Nephron (organoid): ENCODE measurements around the gene TAS2R43.
"Not testable (repeated sequence)": the region's sequence is repeated elsewhere in the genome, so short reads cannot be mapped to it uniquely, and the experiment has no call there.

ENCODE experiments used
- H3K27ac Mint-ChIP-seq, 3 experiments: 2 replicates each; pipeline ENCODE4 v1.8.0; 2020; ENCODE audit warnings: mixed read lengths in 3 of 3, mild to moderate bottlenecking in 2 of 3, moderate library complexity in 1 of 3
- H3K27me3 Mint-ChIP-seq: 2 replicates; pipeline ENCODE4 v1.8.0; 2021; ENCODE audit warnings: low read depth, mild to moderate bottlenecking, moderate library complexity, mixed read lengths
- H3K36me3 Mint-ChIP-seq: 2 replicates; pipeline ENCODE4 v1.8.0; 2020; ENCODE audit warnings: low read depth, mixed read lengths
- H3K4me1 Mint-ChIP-seq: 2 replicates; pipeline ENCODE4 v1.8.0; 2020; ENCODE audit warnings: mixed read lengths
- H3K4me3 Mint-ChIP-seq, 3 experiments: 2 replicates each; pipeline ENCODE4 v1.8.0; 2020; ENCODE audit warnings: mild to moderate bottlenecking in 3 of 3, mixed read lengths in 3 of 3, moderate library complexity in 2 of 3
- H3K9me3 Mint-ChIP-seq: 2 replicates; pipeline ENCODE4 v1.8.0; 2020; ENCODE audit warnings: mixed read lengths
- TF ChIP-seq, protein P1 (sequence below), 3 experiments: fragments of 200-600 bp; sonication (generic); IDR thresholded peaks; one replicate each; pipeline ENCODE4 v1.5.0; 2021; ENCODE audit warnings: antibody characterized with exemption in 3 of 3; ENCODE audit not compliant: unreplicated experiment in 3 of 3

The TAS2R43 gene

DNA sequence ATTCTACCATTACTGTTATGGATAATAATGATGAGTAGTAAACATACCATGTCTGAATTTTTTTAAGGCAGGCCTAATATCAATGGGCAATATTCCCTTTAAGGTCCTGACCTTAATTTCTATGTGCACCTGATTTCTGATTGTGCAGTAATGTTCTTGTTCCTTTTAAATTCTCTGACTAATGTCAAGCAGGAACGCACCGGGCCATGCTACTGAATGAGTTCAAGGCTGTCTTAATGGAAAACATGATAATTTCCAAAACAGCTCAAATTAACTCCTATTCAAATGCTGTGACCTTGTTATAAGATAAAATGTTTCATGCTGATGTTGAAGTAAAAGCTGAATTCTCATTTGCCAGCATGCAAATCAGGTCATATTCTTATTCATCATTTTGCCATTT, 36.8 kb downstream of the TAS2R43 start:
- Mint-ChIP-seq H3K4me1 (no peaks in the 10 kb centered on the region), H3K27ac (no peak overlapping the region), H3K27me3 (no peaks in the 10 kb centered on the region), H3K36me3 (peaks cover 46% of the 10 kb centered on the region), H3K9me3 (peaks cover 23% of the 10 kb centered on the region), H3K4me3 (no peak overlapping the region)
- TF ChIP-seq, protein P1, sequence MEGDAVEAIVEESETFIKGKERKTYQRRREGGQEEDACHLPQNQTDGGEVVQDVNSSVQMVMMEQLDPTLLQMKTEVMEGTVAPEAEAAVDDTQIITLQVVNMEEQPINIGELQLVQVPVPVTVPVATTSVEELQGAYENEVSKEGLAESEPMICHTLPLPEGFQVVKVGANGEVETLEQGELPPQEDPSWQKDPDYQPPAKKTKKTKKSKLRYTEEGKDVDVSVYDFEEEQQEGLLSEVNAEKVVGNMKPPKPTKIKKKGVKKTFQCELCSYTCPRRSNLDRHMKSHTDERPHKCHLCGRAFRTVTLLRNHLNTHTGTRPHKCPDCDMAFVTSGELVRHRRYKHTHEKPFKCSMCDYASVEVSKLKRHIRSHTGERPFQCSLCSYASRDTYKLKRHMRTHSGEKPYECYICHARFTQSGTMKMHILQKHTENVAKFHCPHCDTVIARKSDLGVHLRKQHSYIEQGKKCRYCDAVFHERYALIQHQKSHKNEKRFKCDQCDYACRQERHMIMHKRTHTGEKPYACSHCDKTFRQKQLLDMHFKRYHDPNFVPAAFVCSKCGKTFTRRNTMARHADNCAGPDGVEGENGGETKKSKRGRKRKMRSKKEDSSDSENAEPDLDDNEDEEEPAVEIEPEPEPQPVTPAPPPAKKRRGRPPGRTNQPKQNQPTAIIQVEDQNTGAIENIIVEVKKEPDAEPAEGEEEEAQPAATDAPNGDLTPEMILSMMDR (IDR thresholded peaks at IDR 0.05; ENCODE audit: unreplicated experiment in 3 of 3) = no peak

DNA sequence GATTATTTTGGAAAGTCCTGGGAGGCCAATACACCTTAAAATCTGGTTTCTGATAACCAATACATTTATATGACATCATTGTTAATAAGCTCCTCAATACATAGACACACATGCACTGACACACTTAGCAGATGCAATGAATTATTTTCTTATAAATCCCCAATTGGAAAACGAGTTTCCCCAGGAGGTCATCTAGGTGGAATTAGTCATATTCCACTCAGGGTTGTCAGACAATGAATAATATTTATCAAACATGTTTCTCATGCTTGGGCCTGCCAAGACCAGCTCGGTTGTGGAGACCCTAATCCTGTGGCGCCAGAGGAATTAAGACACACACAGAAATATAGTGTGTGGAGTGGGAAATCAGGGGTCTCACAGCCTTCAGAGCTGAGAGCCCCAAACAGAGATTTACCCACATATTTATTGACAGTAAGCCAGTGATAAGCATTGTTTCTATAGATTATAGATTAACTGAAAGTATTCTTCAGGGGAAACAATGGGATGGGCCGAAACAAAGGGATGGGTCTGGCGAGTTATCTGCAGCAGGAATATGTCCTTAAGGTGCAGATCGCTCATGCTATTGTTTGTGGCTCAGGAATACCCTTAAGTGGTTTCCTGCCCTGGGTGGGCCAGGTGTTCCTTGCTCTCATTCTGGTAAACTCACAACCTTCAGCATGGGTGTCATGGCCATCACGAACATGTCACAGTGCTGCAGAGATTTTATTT, 42.1 kb downstream of the TAS2R43 start:
- not testable (repeated sequence) for H3K4me1 Mint-ChIP-seq, H3K27me3 Mint-ChIP-seq, H3K4me3 Mint-ChIP-seq, H3K27ac Mint-ChIP-seq
- Mint-ChIP-seq H3K9me3 (peaks cover 33% of the 10 kb centered on the region), H3K36me3 (peaks cover 71% of the 10 kb centered on the region)

DNA sequence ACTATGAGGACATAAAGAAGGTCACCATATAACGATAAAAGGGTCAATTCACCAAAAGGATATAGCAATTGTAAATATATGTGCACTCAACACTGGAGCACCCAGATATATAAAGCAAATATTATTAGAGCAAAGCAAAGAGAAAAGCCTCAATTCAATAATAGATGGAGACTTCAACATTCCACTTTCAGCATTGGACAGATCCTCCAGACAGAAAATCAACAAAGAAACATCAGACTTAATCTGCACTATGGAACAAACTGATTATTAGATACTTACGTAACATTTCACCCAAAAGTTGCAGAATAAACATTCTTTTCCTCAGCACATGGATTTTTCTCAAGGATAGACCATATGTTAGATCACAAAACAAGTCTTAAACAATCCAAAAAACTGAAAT, 50.7 kb downstream of the TAS2R43 start:
- Mint-ChIP-seq H3K36me3 (peaks cover 78% of the 10 kb centered on the region), H3K9me3 (peaks cover 26% of the 10 kb centered on the region)
- not testable (repeated sequence) for H3K27me3 Mint-ChIP-seq, H3K4me3 Mint-ChIP-seq, H3K4me1 Mint-ChIP-seq, H3K27ac Mint-ChIP-seq
